Activated T-helper 9 cell treated with anti-CD3 and anti-CD28 coated beads, Interleukin-2, amount 50 U/mL, for 16 hours (primary cell): ENCODE data around the gene MRPL37.

ENCODE experiments used
- DNase-seq: peaks from one replicate; pipeline ENCODE4 v3.0.0-alpha.2; 2020; ENCODE audit warnings: low read depth

MRPL37 gene

GRCh38 chr1:54265126-54265525 is 65.2 kb downstream of the MRPL37 start:
- DNase-seq: no peak

- DNase-seq: no peak
These were observed 65.7 kb downstream of the MRPL37 start for GRCh38 chr1:54265659-54266058.

- DNase-seq: no peak
These were observed 66.2 kb downstream of the MRPL37 start for GRCh38 chr1:54266195-54266594.

GRCh38 chr1:54266908-54267307 is 66.9 kb downstream of the MRPL37 start:
- no peak for DNase-seq
